Endodermal cell (in vitro differentiated cells): ENCODE measurements around the gene VCPKMT. TPM values are rescaled to one million over a fixed set of nuclear protein-coding genes. Genes with fewer than 3 reads are reported as not detected.

Experiments
- DNase-seq: peaks from one replicate; pipeline ENCODE4 v3.0.0-alpha.2; 2017
- H3K27ac ChIP-seq: 2 replicates; pipeline ENCODE4 v1.5.1; 2013; ENCODE audit warnings: mild to moderate bottlenecking, low read depth, low read length, moderate library complexity
- H3K27me3 ChIP-seq: 2 replicates; pipeline ENCODE4 v1.6.1; 2013; ENCODE audit warnings: mild to moderate bottlenecking, low read length, moderate library complexity; ENCODE audit not compliant: insufficient read depth, control insufficient read depth, poor library complexity, severe bottlenecking
- H3K36me3 ChIP-seq: 2 replicates; pipeline ENCODE4 v1.7.0; 2013; ENCODE audit warnings: mild to moderate bottlenecking, low read length, moderate library complexity; ENCODE audit not compliant: control insufficient read depth, insufficient read depth
- H3K4me1 ChIP-seq: one replicate; pipeline ENCODE4 v1.7.0; 2013; ENCODE audit warnings: low read length; ENCODE audit not compliant: control insufficient read depth, insufficient read depth
- H3K4me3 ChIP-seq: 2 replicates; pipeline ENCODE4 v1.5.1; 2013; ENCODE audit warnings: mild to moderate bottlenecking, low read length, moderate library complexity
- H3K9ac ChIP-seq: 2 replicates; pipeline ENCODE4 v1.6.1; 2013; ENCODE audit warnings: mild to moderate bottlenecking, low read length, moderate library complexity; ENCODE audit not compliant: poor library complexity, severe bottlenecking; ENCODE audit errors: extremely low read depth
- H3K9me3 ChIP-seq: 2 replicates; pipeline ENCODE4 v1.6.1; 2013; ENCODE audit warnings: mild to moderate bottlenecking, low read length, moderate library complexity; ENCODE audit not compliant: control insufficient read depth
- H3K27ac Mint-ChIP-seq: 2 replicates; pipeline ENCODE4 v1.8.0; 2020; ENCODE audit warnings: mixed read lengths
- H3K27me3 Mint-ChIP-seq: 2 replicates; pipeline ENCODE4 v1.8.0; 2021; ENCODE audit warnings: mild to moderate bottlenecking, mixed read lengths; ENCODE audit not compliant: insufficient read depth
- H3K36me3 Mint-ChIP-seq: 2 replicates; pipeline ENCODE4 v1.8.0; 2020; ENCODE audit warnings: low read depth, mixed read lengths
- H3K4me1 Mint-ChIP-seq: 2 replicates; pipeline ENCODE4 v1.8.0; 2020; ENCODE audit warnings: mixed read lengths
- H3K4me3 Mint-ChIP-seq: 2 replicates; pipeline ENCODE4 v1.8.0; 2020; ENCODE audit warnings: mild to moderate bottlenecking, moderate library complexity, mixed read lengths
- H3K9me3 Mint-ChIP-seq: 2 replicates; pipeline ENCODE4 v1.8.0; 2020; ENCODE audit warnings: mild to moderate bottlenecking, mixed read lengths
- WGBS, 2 experiments: methylation state at CpG; one replicate each; pipeline versions ENCODE4 v1.1.5 to v1.1.7; 2013; ENCODE audit warnings: missing lambda C conversion rate in 2 of 2, mixed read lengths in 1 of 2; ENCODE audit not compliant: insufficient coverage in 1 of 2, insufficient read length in 1 of 2; 5-methylcytosine and 5-hydroxymethylcytosine counted together
- total RNA-seq, 2 donors: library from RNA; stranded (reverse); fragmentation: NEBNext Ultra II Directional in 1 of 2; extraction: Animal tissue kit (Norgen Biotek cat#: 25700) in 1 of 2; gene quantifications; 2 replicates in 1 of 2; 3 replicates in 1 of 2; pipeline ENCODE4 v1.2.1, GENCODE V29; 2021
- TF ChIP-seq, protein P1 (sequence below): fragments of 200-600 bp; sonication (generic); conservative IDR thresholded peaks from 2 replicates; pipeline ENCODE4 v1.5.0; 2021; ENCODE audit warnings: antibody characterized with exemption, mild to moderate bottlenecking

The VCPKMT gene
- total RNA-seq, 2 donors from 2014 or later: 9.6 to 13.4 TPM

DNA sequence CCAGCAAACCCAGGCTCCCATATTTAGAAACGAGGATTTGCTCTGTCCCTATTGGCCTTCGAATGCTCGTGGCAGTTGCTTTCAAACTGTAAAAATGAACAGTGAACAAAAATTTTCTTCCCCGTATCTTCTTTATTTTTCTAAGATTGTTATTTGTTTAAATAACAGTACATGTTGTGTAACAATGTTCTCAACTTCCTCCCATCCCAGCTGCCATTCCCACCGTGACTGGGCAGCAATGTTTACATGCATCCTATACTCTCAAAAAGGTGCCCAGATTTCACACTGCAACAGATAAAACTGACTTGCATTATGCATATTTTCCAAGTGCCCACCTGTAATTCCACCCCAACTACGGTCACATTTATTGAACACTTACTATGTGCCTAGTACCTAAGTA is 12.8 kb downstream of the VCPKMT start:
- peaks cover 5% of the 10 kb centered on the region for H3K36me3 Mint-ChIP-seq
- Histone ChIP-seq H3K36me3 (peaks cover 5% of the 10 kb centered on the region), H3K9ac (no peak overlapping the region), H3K27me3 (no peaks in the 10 kb centered on the region), H3K27ac (no peak overlapping the region), H3K4me1 (no peaks in the 10 kb centered on the region), H3K9me3 (no peaks in the 10 kb centered on the region), H3K4me3 (no peak overlapping the region)
- H3K27me3 Mint-ChIP-seq: no peaks in the 10 kb centered on the region
- 90 to 100% methylated on average over 4 to 5 of the region's 6 CpGs for WGBS, 2 experiments
- no peaks in the 10 kb centered on the region for H3K4me1 Mint-ChIP-seq
- TF ChIP-seq, protein P1, sequence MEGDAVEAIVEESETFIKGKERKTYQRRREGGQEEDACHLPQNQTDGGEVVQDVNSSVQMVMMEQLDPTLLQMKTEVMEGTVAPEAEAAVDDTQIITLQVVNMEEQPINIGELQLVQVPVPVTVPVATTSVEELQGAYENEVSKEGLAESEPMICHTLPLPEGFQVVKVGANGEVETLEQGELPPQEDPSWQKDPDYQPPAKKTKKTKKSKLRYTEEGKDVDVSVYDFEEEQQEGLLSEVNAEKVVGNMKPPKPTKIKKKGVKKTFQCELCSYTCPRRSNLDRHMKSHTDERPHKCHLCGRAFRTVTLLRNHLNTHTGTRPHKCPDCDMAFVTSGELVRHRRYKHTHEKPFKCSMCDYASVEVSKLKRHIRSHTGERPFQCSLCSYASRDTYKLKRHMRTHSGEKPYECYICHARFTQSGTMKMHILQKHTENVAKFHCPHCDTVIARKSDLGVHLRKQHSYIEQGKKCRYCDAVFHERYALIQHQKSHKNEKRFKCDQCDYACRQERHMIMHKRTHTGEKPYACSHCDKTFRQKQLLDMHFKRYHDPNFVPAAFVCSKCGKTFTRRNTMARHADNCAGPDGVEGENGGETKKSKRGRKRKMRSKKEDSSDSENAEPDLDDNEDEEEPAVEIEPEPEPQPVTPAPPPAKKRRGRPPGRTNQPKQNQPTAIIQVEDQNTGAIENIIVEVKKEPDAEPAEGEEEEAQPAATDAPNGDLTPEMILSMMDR: no peak
- DNase-seq: no peak
- H3K4me3 Mint-ChIP-seq: no peak overlapping the region
- no peaks in the 10 kb centered on the region for H3K9me3 Mint-ChIP-seq
- H3K27ac Mint-ChIP-seq: no peak overlapping the region

DNA sequence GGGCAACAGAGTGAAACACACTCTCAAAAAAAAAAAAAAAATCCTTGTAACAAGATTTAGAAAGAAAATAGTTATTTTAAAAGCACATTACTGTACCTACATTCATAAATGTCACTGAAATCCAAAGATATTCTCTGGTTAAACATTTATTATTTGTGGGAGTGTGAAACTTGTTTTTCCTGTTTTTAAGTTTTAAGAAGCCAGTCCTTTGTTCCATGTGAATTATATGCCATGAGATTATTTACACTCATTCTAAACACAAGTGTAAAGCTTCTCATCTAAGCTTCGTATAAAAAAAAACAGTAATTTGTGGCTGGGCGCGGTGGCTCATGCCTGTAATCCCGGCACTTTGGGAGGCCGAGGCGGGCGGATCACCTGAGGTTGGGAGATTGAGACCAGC is 15.0 kb downstream of the VCPKMT start:
- 84% methylated on average over 7 of the region's 7 CpGs; no CpG with 5 or more reads in 1 of the 2 experiments for WGBS, 2 experiments
- H3K36me3 Mint-ChIP-seq: no peaks in the 10 kb centered on the region
- no peak for DNase-seq
- Histone ChIP-seq H3K27me3 (no peaks in the 10 kb centered on the region), H3K36me3 (no peaks in the 10 kb centered on the region), H3K9me3 (no peaks in the 10 kb centered on the region), H3K4me3 (no peak overlapping the region), H3K4me1 (no peaks in the 10 kb centered on the region), H3K27ac (no peak overlapping the region), H3K9ac (no peak overlapping the region)
- no peaks in the 10 kb centered on the region for H3K4me1 Mint-ChIP-seq
- TF ChIP-seq, protein P1: no peak
- no peaks in the 10 kb centered on the region for H3K27me3 Mint-ChIP-seq
- H3K4me3 Mint-ChIP-seq: no peak overlapping the region
- no peak overlapping the region for H3K27ac Mint-ChIP-seq
- no peaks in the 10 kb centered on the region for H3K9me3 Mint-ChIP-seq

DNA sequence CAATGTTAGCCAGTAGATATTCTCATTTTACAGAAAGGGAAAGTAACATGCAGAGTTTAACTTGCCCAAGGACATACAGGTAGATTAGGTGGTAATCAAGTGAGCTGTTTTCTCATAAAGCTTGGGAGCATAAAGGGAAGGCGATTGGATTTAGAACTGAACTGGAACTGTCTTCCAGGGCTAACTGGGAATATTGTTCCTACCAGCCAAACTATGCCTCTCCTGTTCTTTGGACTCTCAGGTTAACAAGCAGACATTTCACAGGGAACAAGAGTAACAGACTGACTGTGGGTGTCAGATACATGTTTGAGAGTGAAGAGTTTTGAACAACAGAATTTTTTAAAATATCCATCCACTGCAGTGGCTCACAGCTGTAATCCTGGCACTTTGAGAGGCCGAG is 15.6 kb downstream of the VCPKMT start:
- no peak overlapping the region for H3K9ac ChIP-seq
- Mint-ChIP-seq H3K9me3 (no peaks in the 10 kb centered on the region), H3K27ac (no peak overlapping the region), H3K4me1 (no peaks in the 10 kb centered on the region), H3K27me3 (no peaks in the 10 kb centered on the region), H3K36me3 (peaks cover 2% of the 10 kb centered on the region), H3K4me3 (no peak overlapping the region)
- WGBS, 2 experiments: 83 to 100% methylated on average over 2 of the region's 2 CpGs
- H3K9me3 ChIP-seq: no peaks in the 10 kb centered on the region
- H3K27me3 ChIP-seq: no peaks in the 10 kb centered on the region
- H3K4me1 ChIP-seq: no peaks in the 10 kb centered on the region
- TF ChIP-seq, protein P1: no peak
- no peak for DNase-seq
- H3K27ac ChIP-seq: no peak overlapping the region
- no peaks in the 10 kb centered on the region for H3K36me3 ChIP-seq
- no peak overlapping the region for H3K4me3 ChIP-seq
